Neural progenitor cell (in vitro differentiated cells): ENCODE data around the gene IER3IP1. TPM values are rescaled to one million over a fixed set of nuclear protein-coding genes. Genes with fewer than 3 reads are reported as not detected.

ENCODE experiments used
- DNase-seq: peaks from one replicate; pipeline ENCODE4 v3.0.0-alpha.2; 2016; ENCODE audit warnings: low spot score
- H2AFZ ChIP-seq: fragments of 200-600 bp; sonication (generic); replicated peaks from 2 replicates; pipeline ENCODE4 v1.6.1; 2016; ENCODE audit warnings: antibody characterized with exemption
- H3F3A ChIP-seq: fragments of 200-600 bp; sonication (generic); 2 replicates; pipeline ENCODE4 v1.6.1; 2016; ENCODE audit warnings: antibody characterized with exemption, low read depth
- H3K27ac ChIP-seq: fragments of 200-600 bp; sonication (generic); 2 replicates; pipeline ENCODE4 v1.5.1; 2016; ENCODE audit warnings: mild to moderate bottlenecking
- H3K27me3 ChIP-seq: fragments of 200-600 bp; sonication (generic); 2 replicates; pipeline ENCODE4 v1.6.1; 2016; ENCODE audit warnings: mild to moderate bottlenecking, moderate library complexity
- H3K36me3 ChIP-seq: fragments of 200-600 bp; sonication (generic); 2 replicates; pipeline ENCODE4 v1.5.1; 2016
- H3K4me1 ChIP-seq: fragments of 200-600 bp; sonication (generic); 2 replicates; pipeline ENCODE4 v1.6.1; 2016; ENCODE audit warnings: mixed run types
- H3K4me2 ChIP-seq: fragments of 200-600 bp; sonication (generic); 2 replicates; pipeline ENCODE4 v1.6.1; 2016
- H3K4me3 ChIP-seq: fragments of 200-600 bp; sonication (generic); 2 replicates; pipeline ENCODE4 v1.5.1; 2016
- H3K79me2 ChIP-seq: fragments of 200-600 bp; sonication (generic); 2 replicates; pipeline ENCODE4 v1.6.1; 2016; ENCODE audit warnings: low read depth
- H3K9ac ChIP-seq: fragments of 200-600 bp; sonication (generic); 2 replicates; pipeline ENCODE4 v1.6.1; 2016
- H3K9me3 ChIP-seq: fragments of 200-600 bp; sonication (generic); 2 replicates; pipeline ENCODE4 v1.5.1; 2016; ENCODE audit warnings: low read depth
- H4K20me1 ChIP-seq: fragments of 200-600 bp; sonication (generic); 2 replicates; pipeline ENCODE4 v1.6.1; 2016; ENCODE audit warnings: low read depth
- H3K27ac Mint-ChIP-seq: 3 replicates; pipeline ENCODE4 v1.8.0; 2021; ENCODE audit warnings: mixed read lengths
- H3K27me3 Mint-ChIP-seq: 2 replicates; pipeline ENCODE4 v1.8.0; 2022; ENCODE audit warnings: low read depth, mild to moderate bottlenecking, inconsistent platforms, moderate library complexity, mixed read lengths; ENCODE audit not compliant: insufficient read depth
- H3K36me3 Mint-ChIP-seq: 3 replicates; pipeline ENCODE4 v1.8.0; 2021; ENCODE audit warnings: mixed read lengths
- H3K4me1 Mint-ChIP-seq: 3 replicates; pipeline ENCODE4 v1.8.0; 2021; ENCODE audit warnings: mixed read lengths
- H3K4me3 Mint-ChIP-seq: 3 replicates; pipeline ENCODE4 v1.8.0; 2021; ENCODE audit warnings: mild to moderate bottlenecking, moderate library complexity, mixed read lengths
- H3K9me3 Mint-ChIP-seq: 3 replicates; pipeline ENCODE4 v1.8.0; 2020; ENCODE audit warnings: mixed read lengths
- CTCF ChIP-seq: fragments of 200-600 bp; sonication (generic); IDR thresholded peaks from 2 replicates; pipeline ENCODE4 v1.5.1; 2017; ENCODE audit warnings: antibody characterized with exemption, mild to moderate bottlenecking
- EZH2 ChIP-seq: fragments of 200-600 bp; sonication (generic); IDR thresholded peaks from 2 replicates; pipeline ENCODE4 v1.6.1; 2017; ENCODE audit warnings: antibody characterized with exemption, mild to moderate bottlenecking, moderate library complexity
- EZH2phosphoT487 ChIP-seq: fragments of 200-600 bp; sonication (generic); IDR thresholded peaks from 2 replicates; pipeline ENCODE4 v1.6.1; 2017; ENCODE audit warnings: antibody characterized with exemption
- total RNA-seq: library from RNA; depleted of rRNA; stranded (reverse); fragments of >200 nt; gene quantifications from 2 replicates; pipeline ENCODE4 v1.2.3, GENCODE V29; 2015; ENCODE audit warnings: low replicate concordance

The IER3IP1 gene
- total RNA-seq, 1 donor from 2014 or later: 16.6 TPM

GRCh38 chr18:47174545-47175116, 1.5 kb downstream of the IER3IP1 start:
- Histone ChIP-seq H4K20me1 (peaks cover 19% of the 10 kb centered on the region), H2AFZ (no peak overlapping the region), H3K79me2 (peaks cover 65% of the 10 kb centered on the region), H3F3A (no peaks in the 10 kb centered on the region), H3K4me1 (peaks cover 8% of the 10 kb centered on the region), H3K4me3 (peak overlapping the region; percentile 92), H3K27me3 (no peaks in the 10 kb centered on the region), H3K9me3 (no peaks in the 10 kb centered on the region), H3K9ac (no peak overlapping the region), H3K4me2 (peak overlapping the region; percentile 81), H3K36me3 (no peaks in the 10 kb centered on the region), H3K27ac (no peak overlapping the region)
- no peaks in the 10 kb centered on the region for H3K9me3 Mint-ChIP-seq
- H3K27me3 Mint-ChIP-seq: peaks cover 3% of the 10 kb centered on the region
- H3K27ac Mint-ChIP-seq: no peak overlapping the region
- no peak for DNase-seq
- H3K4me3 Mint-ChIP-seq: no peak overlapping the region
- H3K4me1 Mint-ChIP-seq: no peaks in the 10 kb centered on the region
- TF ChIP-seq CTCF (no peak), EZH2 (no peak), EZH2phosphoT487 (no peak)
- H3K36me3 Mint-ChIP-seq: no peaks in the 10 kb centered on the region

- Histone ChIP-seq H3K27me3 (no peaks in the 10 kb centered on the region), H3K9me3 (no peaks in the 10 kb centered on the region), H3K4me2 (no peak overlapping the region), H3F3A (no peaks in the 10 kb centered on the region), H3K9ac (no peak overlapping the region), H4K20me1 (peaks cover 35% of the 10 kb centered on the region), H3K4me1 (peaks cover 8% of the 10 kb centered on the region), H3K4me3 (no peak overlapping the region), H3K79me2 (peaks cover 86% of the 10 kb centered on the region), H2AFZ (no peak overlapping the region), H3K36me3 (no peaks in the 10 kb centered on the region), H3K27ac (no peak overlapping the region)
- TF ChIP-seq EZH2phosphoT487 (no peak), CTCF (no peak), EZH2 (no peak)
- no peaks in the 10 kb centered on the region for H3K4me1 Mint-ChIP-seq
- H3K27me3 Mint-ChIP-seq: peaks cover 3% of the 10 kb centered on the region
- no peak for DNase-seq
- H3K36me3 Mint-ChIP-seq: no peaks in the 10 kb centered on the region
- no peak overlapping the region for H3K4me3 Mint-ChIP-seq
- no peak overlapping the region for H3K27ac Mint-ChIP-seq
- no peaks in the 10 kb centered on the region for H3K9me3 Mint-ChIP-seq
Observed at GRCh38 chr18:47172476-47172875, 3.7 kb downstream of the IER3IP1 start.

- no peaks in the 10 kb centered on the region for H3K4me1 ChIP-seq
- no peak for DNase-seq
- no peaks in the 10 kb centered on the region for H3K9me3 ChIP-seq
- no peak overlapping the region for H3K4me3 Mint-ChIP-seq
- H3K36me3 Mint-ChIP-seq: peaks cover 3% of the 10 kb centered on the region
- no peak overlapping the region for H2AFZ ChIP-seq
- no peaks in the 10 kb centered on the region for H3K27me3 ChIP-seq
- peaks cover 7% of the 10 kb centered on the region for H3K4me1 Mint-ChIP-seq
- no peak overlapping the region for H3K4me2 ChIP-seq
- no peak overlapping the region for H3K4me3 ChIP-seq
- no peak overlapping the region for H3K9ac ChIP-seq
- H3F3A ChIP-seq: no peaks in the 10 kb centered on the region
- peaks cover 47% of the 10 kb centered on the region for H4K20me1 ChIP-seq
- TF ChIP-seq CTCF (no peak), EZH2phosphoT487 (no peak), EZH2 (no peak)
- H3K79me2 ChIP-seq: peaks cover 97% of the 10 kb centered on the region
- H3K9me3 Mint-ChIP-seq: no peaks in the 10 kb centered on the region
- no peaks in the 10 kb centered on the region for H3K27me3 Mint-ChIP-seq
- H3K36me3 ChIP-seq: no peaks in the 10 kb centered on the region
- H3K27ac Mint-ChIP-seq: no peak overlapping the region
- H3K27ac ChIP-seq: no peak overlapping the region
Observed at GRCh38 chr18:47168913-47169312, 7.3 kb downstream of the IER3IP1 start.
